GM18867 (cell line): Measurements from ENCODE around the gene OR4S2.

Experiments used
- ATAC-seq: cut with Tn5 transposase; IDR thresholded peaks from one replicate; pipeline ENCODE4 v1.9.1; 2021; ENCODE audit warnings: mild to moderate bottlenecking, moderate library complexity; ENCODE audit not compliant: unreplicated experiment

Gene OR4S2, protein sequence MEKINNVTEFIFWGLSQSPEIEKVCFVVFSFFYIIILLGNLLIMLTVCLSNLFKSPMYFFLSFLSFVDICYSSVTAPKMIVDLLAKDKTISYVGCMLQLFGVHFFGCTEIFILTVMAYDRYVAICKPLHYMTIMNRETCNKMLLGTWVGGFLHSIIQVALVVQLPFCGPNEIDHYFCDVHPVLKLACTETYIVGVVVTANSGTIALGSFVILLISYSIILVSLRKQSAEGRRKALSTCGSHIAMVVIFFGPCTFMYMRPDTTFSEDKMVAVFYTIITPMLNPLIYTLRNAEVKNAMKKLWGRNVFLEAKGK

DNA sequence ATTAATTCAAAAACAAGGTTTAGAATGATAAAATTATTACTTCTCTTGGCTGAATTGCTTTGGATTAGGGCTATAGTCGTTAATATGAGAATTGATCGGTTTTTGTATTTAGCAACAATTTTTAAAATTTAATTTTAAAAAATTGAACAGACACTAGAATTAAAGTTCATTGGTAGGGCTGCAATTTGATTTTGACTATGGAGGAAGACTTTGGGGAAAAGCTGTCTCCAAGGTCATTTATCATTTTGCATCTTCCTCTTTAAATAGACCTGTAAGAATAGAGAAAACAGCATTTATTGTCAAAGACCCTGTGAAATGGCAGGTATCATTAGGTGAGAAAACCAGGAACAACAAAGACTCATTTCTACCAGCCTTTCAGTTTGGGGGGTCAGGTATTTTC lies at the start of gene OR4S2:
Gene OR4S2 (plus strand): TSS at position 301 of the 400 bp plus-strand sequence. CDS start 2,577 bp downstream, outside the sequence.
- ATAC-seq, result no peak

DNA sequence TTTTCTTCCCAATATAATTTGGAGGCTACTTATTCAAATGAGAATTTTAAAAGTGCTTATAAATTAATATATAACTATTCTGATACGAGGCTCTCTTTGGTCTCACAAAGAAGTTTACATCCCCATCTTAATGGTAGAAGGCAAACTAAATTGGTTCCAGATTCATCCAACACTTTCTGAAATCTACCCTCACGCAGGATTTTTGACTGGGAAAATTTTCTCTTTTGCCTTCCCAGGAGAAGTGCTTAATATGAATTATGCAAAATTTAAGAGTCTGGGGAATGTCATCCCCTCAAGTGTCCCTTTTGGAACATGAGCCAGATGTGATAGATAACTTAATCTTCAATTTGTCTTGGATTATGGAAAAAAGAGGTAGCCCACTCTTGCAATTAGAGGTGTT lies 40.6 kb upstream of the OR4S2 start, which contains the start of gene OR4C11:
Gene OR4C11 (minus strand): TSS at position 101 of the 400 bp plus-strand sequence. CDS start 3,272 bp downstream, outside the sequence.
- no peak for ATAC-seq

DNA sequence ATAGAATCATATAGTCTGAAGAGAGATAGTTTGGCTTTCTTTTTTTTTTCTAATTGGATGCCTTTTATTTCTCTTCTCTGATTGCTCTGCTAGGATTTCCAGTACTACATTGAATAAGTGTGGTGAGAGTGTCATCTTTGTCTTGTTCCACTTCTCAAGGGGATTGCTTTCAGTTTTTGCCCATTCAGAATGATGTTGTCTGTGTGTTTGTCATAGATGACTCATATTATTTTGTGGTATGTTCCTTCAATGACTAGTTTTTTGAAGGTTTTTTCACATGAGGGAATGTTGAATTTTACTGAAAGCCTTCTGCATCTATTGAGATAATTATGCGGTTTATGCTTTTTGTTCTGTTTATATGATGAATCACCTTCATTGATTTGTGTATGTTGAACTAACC lies 23.6 kb upstream of the OR4S2 start:
- no peak for ATAC-seq

DNA sequence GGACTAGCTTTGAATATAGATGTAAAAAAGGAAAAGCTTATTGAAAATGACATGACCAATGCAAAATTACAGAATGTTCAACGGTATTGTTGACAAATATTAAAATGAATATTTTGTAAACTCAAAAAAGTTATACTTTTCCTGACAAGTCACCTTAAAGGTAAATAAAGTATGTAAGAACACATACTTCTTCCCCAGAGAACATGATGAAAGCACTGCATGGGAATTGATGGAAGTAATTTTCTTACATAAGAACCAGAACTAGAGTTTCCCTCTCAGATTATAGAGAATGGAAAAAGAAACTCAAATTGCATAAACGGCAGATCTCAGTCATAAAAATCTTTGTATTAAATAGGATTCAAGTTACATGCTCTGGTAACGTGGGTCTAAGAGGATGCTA lies 13.3 kb upstream of the OR4S2 start, which contains the start of gene OR4P4:
Gene OR4P4 (plus strand): TSS at position 301 of the 400 bp plus-strand sequence.
- ATAC-seq, result no peak

DNA sequence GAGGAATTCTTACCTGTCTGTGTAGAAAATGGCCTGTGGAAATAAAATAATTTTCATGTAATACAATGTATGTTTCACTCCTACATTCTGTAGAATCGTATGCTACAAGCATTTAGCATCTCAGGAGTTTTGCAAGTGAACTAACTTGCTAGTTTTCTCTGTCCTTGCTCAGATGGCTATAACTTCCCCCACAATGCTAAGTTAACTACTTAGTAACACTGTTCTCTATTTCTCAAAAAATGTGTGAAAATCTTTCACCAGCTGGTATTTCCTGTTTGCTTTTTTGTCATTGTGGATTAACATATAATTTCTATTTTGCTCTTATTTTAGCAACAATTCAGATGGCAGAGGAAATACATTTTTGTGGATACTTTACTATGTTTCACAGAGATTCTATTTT lies 4.4 kb downstream of the OR4S2 start:
- peak; percentile 70 for ATAC-seq

DNA sequence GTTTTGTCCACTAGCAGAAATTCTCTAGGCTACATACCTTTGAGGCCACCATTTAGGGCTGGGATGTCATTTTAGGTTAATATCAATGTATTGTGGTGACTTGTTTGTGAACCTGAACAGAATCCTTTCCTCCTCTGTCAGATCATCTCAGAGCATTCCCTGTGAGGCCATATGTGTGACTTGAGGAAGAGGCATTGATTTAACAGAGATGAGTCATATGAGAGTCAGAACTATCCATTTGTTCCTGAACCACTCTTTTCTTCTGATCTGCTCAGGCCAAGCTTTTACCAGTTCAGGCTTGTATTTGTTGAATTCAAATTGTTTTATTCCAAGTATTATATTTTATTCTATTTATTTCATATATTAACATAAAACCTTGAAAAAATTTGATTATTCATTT lies 7.0 kb downstream of the OR4S2 start:
- no peak for ATAC-seq

DNA sequence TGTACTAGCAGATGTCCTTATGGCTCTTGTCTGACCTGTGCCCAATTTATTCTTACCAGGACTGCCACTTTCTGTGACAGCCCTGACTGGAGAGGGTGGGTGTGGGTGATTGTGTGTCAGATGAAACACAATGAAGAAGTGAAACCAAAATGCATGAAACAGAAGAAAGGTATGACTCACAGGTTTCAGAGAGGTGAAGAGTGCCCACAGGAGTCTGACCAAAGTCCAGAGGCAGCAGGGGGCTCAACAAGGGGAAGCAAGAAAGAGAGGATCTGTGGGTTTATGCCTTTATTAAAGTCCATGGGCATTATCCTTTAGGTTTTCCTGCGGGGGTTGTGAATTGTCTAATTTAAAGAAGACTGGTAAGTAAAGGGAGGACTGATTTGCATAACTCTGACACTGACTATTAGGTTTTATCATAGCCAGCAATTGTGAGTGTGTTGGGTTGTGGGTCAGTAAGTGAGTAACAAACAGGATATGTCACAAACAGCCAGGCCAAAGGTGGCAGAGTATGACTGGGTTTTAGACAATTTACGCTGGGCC lies 10.0 kb downstream of the OR4S2 start:
- peak; percentile 94 for ATAC-seq

DNA sequence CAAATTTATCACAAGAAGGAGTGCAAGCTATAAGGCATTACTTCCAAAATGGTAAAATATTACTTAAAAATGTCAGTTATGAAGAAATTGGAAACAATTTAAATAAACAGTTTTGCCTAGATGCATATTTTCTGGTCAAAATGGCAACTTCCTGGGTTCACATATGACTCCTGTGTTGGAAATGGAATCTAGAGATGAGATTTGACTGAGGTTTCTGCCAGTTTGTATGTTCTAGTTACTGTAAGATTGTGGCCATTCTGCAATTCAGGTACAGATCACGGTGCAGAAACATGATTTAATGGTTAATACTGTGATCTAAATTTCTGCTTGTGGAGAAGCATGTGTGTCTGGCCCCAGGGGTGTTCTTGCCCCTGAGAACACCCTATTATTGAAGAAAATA lies 10.5 kb downstream of the OR4S2 start:
- peak; percentile 52 for ATAC-seq

DNA sequence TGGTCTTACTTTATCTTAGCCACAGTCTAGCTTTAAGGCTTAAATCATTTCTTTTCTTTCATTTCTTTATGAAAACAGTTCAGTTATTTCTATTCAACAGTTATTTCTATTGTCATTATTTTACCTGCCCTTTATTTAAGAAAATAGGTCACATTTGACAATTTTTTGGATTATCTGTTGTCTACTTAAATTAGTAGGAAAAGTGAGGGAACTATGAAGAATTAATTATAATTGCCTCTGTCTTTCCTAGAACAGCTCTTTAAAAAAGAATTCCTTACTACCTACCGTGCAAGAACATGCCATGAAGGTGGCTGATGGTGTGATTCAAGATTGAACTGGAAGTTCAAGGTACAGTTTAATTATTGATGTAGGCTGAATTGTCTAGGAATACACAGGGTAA lies 13.8 kb downstream of the OR4S2 start, which contains the start of gene OR4C6:
Gene OR4C6 (plus strand): TSS at position 301 of the 400 bp plus-strand sequence. CDS start 2,966 bp downstream, outside the sequence.
- no peak for ATAC-seq

DNA sequence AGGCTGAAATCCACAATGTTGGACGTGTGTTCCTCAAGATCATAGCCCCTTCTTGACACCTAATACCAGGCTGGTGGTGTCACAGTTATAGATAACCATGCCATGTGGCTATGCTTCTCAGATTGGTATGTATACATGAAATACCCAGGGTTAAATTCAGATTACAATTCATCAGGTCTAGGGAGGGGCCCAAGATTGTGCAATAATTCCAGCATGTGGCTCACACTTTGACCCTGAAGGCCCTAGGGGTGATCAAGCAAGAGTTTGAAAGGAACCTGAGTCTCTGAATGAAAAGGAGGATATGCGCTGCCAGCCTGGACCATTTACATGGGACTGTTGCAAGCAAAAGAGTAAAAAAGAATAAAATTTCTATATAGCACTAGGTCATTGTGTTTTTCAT lies 21.2 kb downstream of the OR4S2 start:
- no peak for ATAC-seq

DNA sequence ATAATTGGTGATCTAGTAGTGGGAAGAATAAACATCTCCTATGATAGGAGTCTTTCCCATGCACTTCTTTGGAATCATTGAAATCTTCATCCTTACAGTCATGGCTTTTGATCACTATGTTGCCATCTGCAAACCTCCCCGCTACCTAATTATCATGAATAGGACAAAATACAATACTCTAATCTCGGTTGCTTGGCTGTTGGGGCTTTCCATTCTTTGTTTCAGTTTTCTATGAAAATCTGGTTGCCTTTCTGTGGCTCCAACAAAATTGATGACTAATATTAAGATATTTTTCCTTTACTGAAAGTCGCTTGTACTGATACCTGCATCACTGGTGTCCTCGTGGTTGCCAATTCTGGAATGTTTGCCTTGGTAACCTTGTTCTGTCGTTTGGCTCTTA lies 25.7 kb downstream of the OR4S2 start:
- ATAC-seq, result no peak

DNA sequence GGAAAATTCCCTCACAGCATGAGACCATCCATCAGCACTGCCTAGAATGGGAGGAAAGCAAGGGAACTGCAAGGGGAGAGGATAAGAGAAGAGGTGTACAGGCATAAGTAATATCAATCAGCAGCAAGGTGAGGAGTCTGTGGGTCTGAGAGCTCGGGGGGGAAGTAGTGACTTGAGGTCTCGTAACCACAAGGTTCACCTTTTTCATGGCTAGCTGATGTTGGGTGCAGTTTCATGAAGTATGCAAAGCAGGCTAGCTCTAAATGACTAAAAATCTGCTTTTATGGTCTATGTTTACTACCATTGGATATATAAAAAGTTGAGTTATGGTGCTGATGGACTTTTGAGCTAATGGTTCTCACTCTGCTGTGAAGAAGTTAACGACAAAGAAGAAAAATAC lies 49.7 kb downstream of the OR4S2 start:
- peak; percentile 100 for ATAC-seq

DNA sequence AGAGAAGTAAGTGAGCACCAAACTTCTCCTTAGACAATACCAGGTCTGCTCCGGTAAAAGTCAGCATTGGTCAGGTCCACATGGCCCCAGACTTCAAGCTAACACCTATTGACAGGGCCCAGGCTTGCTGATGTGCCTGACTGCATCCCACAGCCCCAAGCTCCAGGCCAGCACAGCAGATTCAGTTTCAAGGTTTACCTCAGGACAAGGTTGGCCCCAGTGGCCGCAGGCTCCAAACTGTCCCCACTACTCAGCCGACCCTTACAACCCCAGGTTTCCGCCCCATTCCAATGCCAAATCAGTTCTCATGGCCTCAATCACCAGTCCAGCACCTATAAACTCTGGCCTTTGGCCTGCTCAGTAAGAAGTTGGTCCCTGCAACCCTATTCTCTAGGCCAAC lies 53.3 kb downstream of the OR4S2 start:
- no peak for ATAC-seq
